Panc1 (cell line): ENCODE data around the gene MARK3. TPM values are rescaled to one million over a fixed set of nuclear protein-coding genes. Genes with fewer than 3 reads are reported as not detected.

Experiments
- ATAC-seq: fragments of 200-7000 bp; cut with Tn5 transposase; 2 replicates; pipeline ENCODE4 v1.9.1; 2020; ENCODE audit warnings: mild to moderate bottlenecking, moderate library complexity
- BruUV-seq: library from RNA; stranded (reverse); fragments of 400-500 nt; replicated peaks from 2 replicates; lab custom pipeline; 2021; lab: Mats Ljungman, UMichigan
- CTCF ChIA-PET: fragments of 300-600 bp; sonication (Branson Sonifier 250); formaldehyde crosslinking; loops from one replicate; lab custom pipeline; 2022; ENCODE audit warnings: antibody characterized with exemption; lab: Charles Lee
- POLR2A ChIA-PET: fragments of 300-600 bp; sonication (Branson Sonifier 250); formaldehyde crosslinking; loops from one replicate; lab custom pipeline; 2022; ENCODE audit warnings: antibody characterized with exemption; lab: Charles Lee
- DNase-seq: peaks from one replicate; pipeline ENCODE4 v3.0.0-alpha.2; 2010; ENCODE audit warnings: low read depth, low spot score
- H3K27ac ChIP-seq: 2 replicates; pipeline ENCODE4 v1.5.1; 2011; ENCODE audit warnings: mild to moderate bottlenecking, low read length, inconsistent platforms
- H3K27me3 ChIP-seq: fragments of 200-500 bp; sonication (Bioruptor generic); 2 replicates; pipeline ENCODE4 v1.6.0; 2014; ENCODE audit warnings: low read length, inconsistent platforms; ENCODE audit not compliant: control insufficient read depth, insufficient read depth
- H3K36me3 ChIP-seq: fragments of 200-500 bp; sonication (Bioruptor generic); 2 replicates; pipeline ENCODE4 v1.5.1; 2014; ENCODE audit warnings: inconsistent platforms, mild to moderate bottlenecking, low read length, moderate library complexity; ENCODE audit not compliant: control insufficient read depth, insufficient read depth
- H3K4me1 ChIP-seq: 2 replicates; pipeline ENCODE4 v1.5.1; 2011; ENCODE audit warnings: inconsistent platforms, mild to moderate bottlenecking, low read length, moderate library complexity; ENCODE audit not compliant: control insufficient read depth, insufficient read depth
- H3K4me3 ChIP-seq, 2 experiments: 2 replicates each; pipeline ENCODE4 v1.5.1; 2011 to 2012; ENCODE audit warnings: low read depth in 2 of 2, low read length in 2 of 2, mild to moderate bottlenecking in 2 of 2, inconsistent platforms in 1 of 2, moderate library complexity in 1 of 2
- H3K9me3 ChIP-seq: fragments of 200-500 bp; sonication (Bioruptor generic); 2 replicates; pipeline ENCODE4 v1.5.1; 2014; ENCODE audit warnings: low read depth, mild to moderate bottlenecking, inconsistent platforms, low read length, moderate library complexity; ENCODE audit not compliant: control insufficient read depth, insufficient read depth
- CTCF ChIP-seq: fragments of 450-650 bp; IDR thresholded peaks from 2 replicates; pipeline ENCODE4 v1.5.1; 2017; ENCODE audit warnings: mild to moderate bottlenecking
- POLR2AphosphoS5 ChIP-seq: IDR thresholded peaks from 2 replicates; pipeline ENCODE4 v1.6.1; 2012; ENCODE audit warnings: mild to moderate bottlenecking, low read depth, low read length, moderate library complexity
- REST ChIP-seq, 2 experiments: IDR thresholded peaks; 2 replicates each; pipeline ENCODE4 v1.6.1; 2011 to 2012; ENCODE audit warnings: low read depth in 2 of 2, control low read depth in 1 of 2, low read length in 1 of 2, mild to moderate bottlenecking in 1 of 2, moderate library complexity in 1 of 2; ENCODE audit not compliant: insufficient read depth in 1 of 2
- SIN3A ChIP-seq: IDR thresholded peaks from 2 replicates; pipeline ENCODE4 v1.6.1; 2012; ENCODE audit warnings: low read depth, mild to moderate bottlenecking, low read length, moderate library complexity, borderline replicate concordance; ENCODE audit not compliant: insufficient read depth
- TCF7L2 ChIP-seq: IDR thresholded peaks from 2 replicates; pipeline ENCODE4 v1.6.1; 2011; ENCODE audit warnings: mild to moderate bottlenecking, low read depth, low read length, inconsistent platforms
- in situ Hi-C: cut with HindIII; loops from 2 replicates; pipeline ENCODE4 v1.10.0; 2016; ENCODE audit warnings: low sequenced_read_pairs, low pct_unique_long_range_greater_than_20kb
- intact Hi-C: fragments of 100-400 bp; cut with micrococcal nuclease; formaldehyde crosslinking; loops from one replicate; pipeline ENCODE4 v1.10.0; 2022; ENCODE audit not compliant: unreplicated experiment
- total RNA-seq: library from RNA; stranded (reverse); gene quantifications from one replicate; pipeline ENCODE4 v1.2.1, GENCODE V29; 2021; ENCODE audit not compliant: unreplicated experiment

MARK3 gene
- total RNA-seq, 1 experiment from 2014 or later = 56.1 TPM

DNA sequence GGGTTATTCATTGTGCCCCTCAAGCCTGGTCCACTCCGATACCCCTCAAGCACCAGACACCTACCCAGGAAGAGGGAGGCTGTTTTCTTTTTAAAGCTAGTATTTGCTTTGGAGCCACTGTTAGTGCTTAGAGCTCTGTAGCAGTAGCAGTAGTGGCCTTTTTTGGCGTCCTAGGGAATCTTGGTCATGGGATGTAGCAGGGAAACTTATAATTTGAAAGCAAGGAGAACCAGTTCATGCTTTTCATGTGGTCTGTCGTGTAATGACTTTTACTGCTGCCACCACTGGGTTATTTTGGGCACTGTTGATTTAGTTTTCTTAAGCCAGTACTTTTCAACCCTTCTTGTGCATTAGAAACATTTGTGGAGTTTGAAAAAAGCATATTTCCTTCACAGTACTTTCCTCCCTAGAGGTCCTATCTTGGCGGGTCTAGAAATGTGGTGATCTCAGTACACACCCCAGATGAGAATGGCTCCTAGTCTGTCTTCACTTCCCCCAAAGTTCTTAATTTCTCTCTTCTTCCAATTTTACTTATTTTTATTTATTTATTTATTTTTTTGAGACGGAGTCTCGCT lies 49.7 kb downstream of the MARK3 start:
- BruUV-seq = TSS peak; percentile 31
- no peaks in the 10 kb centered on the region; the same call in 1 of the 2 replicates for H3K36me3 ChIP-seq
- TF ChIP-seq POLR2AphosphoS5 (no peak), REST (IDR thresholded peaks at IDR 0.05; ENCODE audit: insufficient read depth in 1 of 2, low read depth in 2 of 2, low read length in 1 of 2) (no peak), CTCF (no peak), SIN3A (no peak), TCF7L2 (no peak)
- H3K9me3 ChIP-seq = no peaks in the 10 kb centered on the region
- no peak for ATAC-seq
- intact Hi-C loops = no loop called here
- ChIA-PET POLR2A (no interaction called here), CTCF (interaction anchor here (0.5 kb wide), 1 partner anchor 35 kb away, joined by 6 read pairs; no protein-coding TSS in a partner anchor)
- no peaks in the 10 kb centered on the region for H3K27me3 ChIP-seq
- no peak for DNase-seq
- in situ Hi-C loops = no loop called here
- no peak overlapping the region for H3K27ac ChIP-seq
- H3K4me1 ChIP-seq = no peaks in the 10 kb centered on the region
- H3K4me3 ChIP-seq = no peak overlapping the region

GRCh38 chr14:103436533-103436932 lies 51.3 kb downstream of the MARK3 start:
- DNase-seq = no peak
- H3K4me3 ChIP-seq = no peak overlapping the region
- TF ChIP-seq REST (IDR thresholded peaks at IDR 0.05; ENCODE audit: insufficient read depth in 1 of 2, low read depth in 2 of 2, low read length in 1 of 2) = no peak
- TF ChIP-seq SIN3A = no peak
- no peak for TF ChIP-seq TCF7L2
- TF ChIP-seq CTCF = no peak
- no peak for TF ChIP-seq POLR2AphosphoS5
- POLR2A ChIA-PET = no interaction called here
- no peaks in the 10 kb centered on the region for H3K27me3 ChIP-seq
- ATAC-seq = no peak
- no peak overlapping the region for H3K27ac ChIP-seq
- CTCF ChIA-PET = no interaction called here
- in situ Hi-C loops (no loop called here), intact Hi-C loops (no loop called here)
- no peaks in the 10 kb centered on the region for H3K4me1 ChIP-seq
- BruUV-seq = no TSS peak
- no peaks in the 10 kb centered on the region for H3K36me3 ChIP-seq
- H3K9me3 ChIP-seq = no peaks in the 10 kb centered on the region
